CD4-positive, alpha-beta T cell treated with Interleukin-6 for 4 hours (primary cell): ENCODE data around the gene C1QA.

Experiments used
- DNase-seq: peaks from one replicate; pipeline ENCODE4 v3.0.0-alpha.2; 2020; ENCODE audit warnings: mixed read lengths

The C1QA gene

DNA sequence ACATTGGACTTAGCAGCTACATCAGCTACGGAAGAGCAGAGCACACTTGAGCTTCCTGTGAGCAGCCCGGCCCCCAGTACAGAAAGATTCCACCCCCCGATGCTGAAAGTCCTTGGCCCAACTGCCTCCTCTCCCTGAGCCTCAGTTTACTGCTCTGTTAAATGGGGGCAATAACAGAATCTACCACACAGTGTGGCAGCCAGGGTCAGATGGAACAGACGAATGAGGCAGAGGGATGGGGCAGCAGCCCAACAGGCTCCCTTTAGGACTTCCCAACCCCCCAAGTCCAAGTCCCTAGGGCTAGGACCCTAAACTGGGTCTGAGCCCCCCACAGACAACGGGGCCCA is 22.9 kb upstream of the C1QA start:
- no peak for DNase-seq

DNA sequence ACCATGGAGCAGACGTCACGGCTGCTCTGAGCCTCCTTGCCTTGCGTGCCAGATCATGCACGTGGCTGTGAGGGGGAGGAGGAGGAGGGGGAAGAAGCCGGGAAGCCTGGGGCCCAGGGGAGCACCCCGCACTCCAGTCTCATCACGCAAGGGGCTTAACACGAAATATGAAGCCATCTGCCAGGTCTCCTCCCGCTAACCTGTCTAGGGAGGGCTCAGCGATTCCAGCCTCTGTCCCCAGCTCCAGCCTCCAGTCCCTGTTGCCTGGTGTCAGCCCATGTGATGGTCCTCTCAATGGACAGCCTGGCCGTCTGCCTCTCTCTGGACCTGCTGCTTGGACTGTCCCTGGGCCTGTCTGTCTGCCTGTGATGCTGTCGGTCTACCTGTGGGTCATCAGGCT is 22.5 kb upstream of the C1QA start:
- DNase-seq: no peak

DNA sequence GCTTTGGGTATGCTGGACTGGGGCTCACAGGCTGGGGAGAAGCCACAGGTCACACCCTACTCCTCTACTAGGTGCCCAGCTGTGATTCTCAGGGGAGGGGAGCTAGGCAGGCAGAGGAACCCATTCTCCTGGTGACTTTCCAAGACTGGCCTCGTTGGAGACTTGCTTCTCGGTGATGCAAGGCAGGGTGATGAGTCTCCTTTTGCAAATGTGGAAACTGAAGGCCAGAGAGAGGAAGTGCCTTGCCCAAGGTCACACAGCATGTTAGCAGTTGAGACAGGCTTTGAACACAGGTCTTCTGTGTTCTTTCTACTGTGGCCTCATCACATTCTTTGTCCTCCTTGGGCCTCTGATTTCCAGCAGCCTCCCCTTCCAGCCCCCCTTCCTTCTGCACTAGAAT is 20.5 kb upstream of the C1QA start:
- DNase-seq: no peak

DNA sequence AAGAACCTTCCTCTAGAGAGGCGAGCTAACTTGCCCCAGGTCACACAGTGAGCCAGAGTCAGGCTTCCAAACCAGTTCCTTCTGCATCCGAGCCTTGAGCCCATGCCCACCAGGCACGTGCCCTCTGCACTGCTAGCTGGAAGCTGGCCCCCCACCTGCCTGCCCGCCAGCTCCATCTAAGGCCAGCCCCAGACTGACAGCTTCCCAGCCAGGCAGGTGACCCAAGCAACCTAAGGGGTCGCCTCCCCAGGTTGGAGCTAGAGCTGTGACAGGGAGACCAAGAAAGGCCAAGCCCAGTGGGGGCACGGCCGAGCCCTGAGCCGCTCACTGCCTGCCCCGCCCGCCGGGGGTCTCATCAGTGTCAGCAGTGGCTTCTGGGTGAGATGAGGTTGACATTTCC is 19.9 kb upstream of the C1QA start:
- no peak for DNase-seq

DNA sequence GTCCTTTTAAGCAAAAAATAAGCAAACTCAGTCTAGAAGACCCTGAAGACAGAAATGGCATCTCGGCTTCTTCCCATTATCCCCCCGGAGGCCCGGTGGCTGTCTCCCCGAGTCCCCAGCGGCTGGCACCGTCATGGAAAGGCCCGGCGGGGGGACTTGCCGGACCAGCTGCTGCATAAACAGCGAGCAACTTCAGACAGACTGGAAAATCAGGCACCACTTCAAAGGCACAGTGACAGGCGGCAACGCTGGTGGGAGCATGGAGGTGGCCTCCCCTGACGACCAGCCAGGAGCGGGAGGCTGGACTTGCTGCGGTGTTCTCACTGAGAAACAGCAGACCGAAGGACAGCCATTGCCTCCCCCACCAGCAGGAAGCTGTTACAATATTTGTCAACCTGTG is 18.4 kb upstream of the C1QA start:
- no peak for DNase-seq

DNA sequence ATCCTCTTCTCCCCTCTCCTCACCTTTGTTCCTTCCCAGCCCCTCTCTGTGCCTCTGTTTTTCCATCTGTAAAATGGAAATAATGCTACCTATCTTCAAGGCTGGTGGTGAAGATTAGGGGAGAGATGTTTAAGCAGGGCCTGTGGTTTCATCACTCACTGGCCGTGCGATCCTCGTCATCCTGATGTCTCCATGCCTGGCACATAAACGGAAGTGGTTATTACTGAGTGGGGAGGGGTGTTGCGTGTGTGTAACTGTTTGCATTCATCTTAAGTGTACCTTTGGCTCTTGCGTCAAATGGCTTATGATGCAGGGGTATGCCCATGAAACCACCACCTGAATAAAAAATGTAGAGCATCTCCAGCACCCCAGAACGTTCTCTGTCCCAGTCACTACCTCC is 17.2 kb upstream of the C1QA start:
- no peak for DNase-seq

DNA sequence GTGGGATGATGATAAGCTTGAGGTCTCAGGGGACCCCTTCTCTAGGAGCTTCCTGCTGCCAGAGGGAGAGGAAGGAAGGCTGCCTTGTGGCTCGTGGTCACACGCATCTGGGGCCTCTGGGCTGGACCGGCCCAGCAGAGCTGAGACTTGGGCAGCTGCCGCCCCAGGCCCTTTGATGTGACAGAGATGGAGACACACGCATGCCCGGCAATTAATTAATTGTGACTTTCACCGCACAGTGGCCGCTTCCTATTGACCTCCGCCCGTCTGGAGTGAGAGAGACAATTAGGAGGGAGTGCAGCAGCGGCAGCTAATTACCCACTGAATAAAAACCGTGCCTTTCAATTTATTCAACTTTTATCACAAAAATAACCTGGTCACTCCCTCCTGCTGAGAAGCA is 16.6 kb upstream of the C1QA start:
- no peak for DNase-seq

DNA sequence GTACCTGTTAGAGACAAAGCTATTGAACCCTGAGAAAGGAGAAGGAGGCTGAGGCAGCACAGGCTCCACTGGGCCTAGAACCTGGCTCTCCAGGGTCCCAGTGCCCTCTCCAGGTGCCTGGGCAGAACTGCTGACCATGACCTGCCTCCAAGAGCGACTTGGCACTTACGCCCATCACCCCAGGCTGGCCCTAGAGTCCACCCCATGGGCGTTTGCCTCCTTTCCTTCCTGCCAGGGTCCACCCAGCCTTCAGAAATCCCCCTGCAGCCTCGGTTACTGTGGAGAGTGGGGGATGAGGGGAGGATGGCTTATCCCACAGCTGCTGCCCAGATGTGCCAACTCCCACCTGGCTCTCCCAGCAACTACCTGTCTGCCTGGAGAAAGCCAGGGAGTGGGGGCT is 14.7 kb upstream of the C1QA start:
- no peak for DNase-seq

DNA sequence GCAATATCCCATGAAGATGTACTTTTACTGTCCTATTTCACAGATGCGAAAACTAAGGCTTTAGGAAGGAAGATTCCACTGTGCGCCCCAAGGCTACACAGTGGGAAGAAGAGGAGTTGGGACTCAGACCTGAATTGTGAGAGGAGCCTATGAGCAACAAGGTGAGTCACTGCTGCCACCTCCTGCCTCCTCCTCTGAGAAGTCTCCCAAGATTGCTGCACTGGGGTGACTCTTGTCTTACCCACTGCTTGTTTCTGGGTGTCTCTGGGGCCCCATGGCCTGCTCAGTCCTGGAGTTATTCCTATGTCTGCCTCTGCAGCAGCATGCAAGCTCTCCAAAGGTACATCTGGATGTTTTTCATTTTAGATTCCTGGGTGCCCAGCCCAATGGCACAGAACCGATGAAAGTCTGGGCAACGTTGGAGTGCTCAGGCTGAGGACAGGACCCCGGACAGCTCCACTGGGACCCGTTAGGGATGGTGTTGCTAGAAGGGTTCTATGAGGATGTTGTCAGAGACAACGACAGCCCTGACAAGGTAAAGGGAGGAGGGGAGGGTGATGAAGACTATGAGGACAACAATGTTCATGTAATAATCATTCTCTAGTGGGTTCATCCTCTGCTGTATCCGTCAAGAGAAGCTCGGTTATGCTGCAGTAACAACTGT is 11.0 kb upstream of the C1QA start:
- no peak for DNase-seq

DNA sequence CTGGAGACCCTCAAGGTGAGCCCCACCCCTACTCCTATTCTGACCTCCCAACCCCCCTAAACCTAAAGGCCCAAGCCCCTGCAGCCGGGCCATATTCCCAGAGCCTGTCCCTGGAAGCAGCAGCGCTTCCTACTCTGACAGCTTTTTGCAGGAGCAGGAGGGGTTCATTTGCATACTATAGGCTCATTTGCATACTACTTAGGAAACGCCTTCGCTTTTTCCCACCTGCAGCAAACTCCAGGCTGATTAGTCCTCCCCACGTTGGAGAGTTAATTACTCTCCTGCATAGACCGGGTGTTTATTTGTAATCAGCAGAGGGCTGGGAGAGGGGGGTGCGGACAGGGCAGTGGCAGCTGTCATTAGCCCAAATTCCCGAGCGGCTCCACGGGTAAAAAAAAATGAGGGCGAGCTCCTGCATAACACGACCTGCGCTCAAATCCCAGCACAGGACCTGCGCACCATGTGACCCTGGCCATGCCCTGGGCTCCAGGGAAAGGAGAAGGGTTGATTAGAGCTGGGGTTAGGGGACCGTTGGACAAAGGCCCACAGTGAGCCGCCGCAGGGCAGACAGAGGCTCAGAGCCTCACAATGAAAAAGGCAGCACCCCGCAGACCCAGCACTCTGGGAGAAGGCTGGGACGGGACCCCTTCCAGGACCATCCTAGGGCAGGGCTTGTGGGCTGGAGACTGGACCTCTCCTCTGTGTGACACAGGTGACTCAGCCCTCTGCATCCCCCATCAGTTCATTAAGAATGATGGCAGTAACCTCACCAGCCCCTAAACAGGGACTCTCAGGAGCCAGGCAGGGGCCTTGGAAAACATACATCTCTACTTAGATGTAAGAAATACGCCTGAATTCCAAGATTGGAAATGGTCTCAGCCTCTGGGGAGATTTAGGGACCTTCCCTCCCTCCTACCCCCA is 9.9 kb upstream of the C1QA start:
- DNase-seq: no peak

DNA sequence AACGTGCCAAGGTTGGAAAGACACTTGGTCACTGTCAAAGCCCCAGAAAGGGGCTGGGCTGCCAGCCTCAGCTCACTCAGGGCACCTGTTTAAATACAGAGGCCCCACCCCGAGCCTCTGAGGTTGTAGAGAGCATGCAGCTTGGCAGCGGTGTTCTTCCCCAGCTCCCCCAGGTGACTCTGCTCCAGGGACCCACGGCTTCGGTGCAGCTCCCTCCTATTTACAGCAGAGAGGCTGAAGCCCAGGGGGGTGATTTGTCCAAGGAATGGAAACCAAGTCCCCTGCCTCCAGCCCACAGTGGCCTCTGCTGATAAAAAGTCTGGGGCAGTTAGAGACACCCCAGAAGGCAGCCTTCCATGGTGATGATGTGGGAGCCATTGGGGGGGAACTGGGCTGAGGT is 9.1 kb upstream of the C1QA start:
- no peak for DNase-seq

DNA sequence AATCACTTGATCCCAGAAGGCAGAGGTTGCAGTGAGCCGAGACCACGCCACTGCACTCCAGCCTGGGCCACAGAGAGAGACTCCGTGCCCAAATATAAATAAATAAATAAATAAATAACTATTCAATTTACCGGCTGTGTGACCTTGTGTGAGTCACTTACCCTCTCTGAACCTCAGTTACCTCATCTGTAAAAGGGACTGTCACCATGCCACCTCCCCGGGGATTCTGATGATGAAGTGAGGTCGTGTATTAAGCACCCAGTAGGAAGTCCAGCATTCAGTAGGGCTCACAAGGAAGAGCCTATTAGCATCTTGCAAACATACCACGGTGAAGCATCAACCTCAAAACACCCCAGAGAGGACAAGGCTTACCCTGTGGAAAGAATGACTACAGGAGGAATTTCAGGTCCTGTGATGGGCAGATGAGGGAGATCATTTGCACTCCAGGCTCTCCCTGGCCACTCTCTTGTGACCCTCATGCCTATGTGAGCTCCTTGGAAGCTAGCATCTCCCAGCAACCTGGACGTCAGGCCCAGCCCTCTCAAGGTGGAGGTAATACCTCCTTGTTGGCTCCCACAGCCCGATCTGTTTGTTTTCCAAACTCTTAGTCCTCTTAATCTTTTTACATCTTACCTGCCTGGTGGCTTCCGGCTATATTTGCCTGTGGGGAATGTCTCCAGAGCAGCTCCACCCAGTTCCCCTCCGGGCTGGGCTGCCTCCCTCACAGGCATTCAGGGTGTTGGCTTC is 7.6 kb upstream of the C1QA start:
- no peak for DNase-seq

DNA sequence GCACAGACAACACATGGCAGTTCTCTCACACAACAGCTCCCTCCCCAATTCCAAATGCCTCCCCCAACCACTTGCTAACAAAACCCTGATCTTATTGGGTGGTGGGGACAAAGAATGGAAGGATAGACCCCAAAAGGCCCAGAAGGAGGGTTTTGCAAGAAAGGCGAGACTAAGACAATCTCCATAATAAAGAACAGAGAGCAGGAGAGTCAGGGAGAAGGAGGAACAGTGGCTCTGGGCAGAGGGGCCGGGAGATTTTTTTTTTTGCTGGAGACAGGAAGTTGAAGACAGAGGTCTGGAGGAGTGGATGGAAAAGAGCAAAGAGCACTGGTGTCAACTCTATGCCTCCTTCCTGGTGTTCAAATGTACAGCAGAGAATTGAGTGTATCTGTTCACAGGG is 6.5 kb upstream of the C1QA start:
- no peak for DNase-seq

DNA sequence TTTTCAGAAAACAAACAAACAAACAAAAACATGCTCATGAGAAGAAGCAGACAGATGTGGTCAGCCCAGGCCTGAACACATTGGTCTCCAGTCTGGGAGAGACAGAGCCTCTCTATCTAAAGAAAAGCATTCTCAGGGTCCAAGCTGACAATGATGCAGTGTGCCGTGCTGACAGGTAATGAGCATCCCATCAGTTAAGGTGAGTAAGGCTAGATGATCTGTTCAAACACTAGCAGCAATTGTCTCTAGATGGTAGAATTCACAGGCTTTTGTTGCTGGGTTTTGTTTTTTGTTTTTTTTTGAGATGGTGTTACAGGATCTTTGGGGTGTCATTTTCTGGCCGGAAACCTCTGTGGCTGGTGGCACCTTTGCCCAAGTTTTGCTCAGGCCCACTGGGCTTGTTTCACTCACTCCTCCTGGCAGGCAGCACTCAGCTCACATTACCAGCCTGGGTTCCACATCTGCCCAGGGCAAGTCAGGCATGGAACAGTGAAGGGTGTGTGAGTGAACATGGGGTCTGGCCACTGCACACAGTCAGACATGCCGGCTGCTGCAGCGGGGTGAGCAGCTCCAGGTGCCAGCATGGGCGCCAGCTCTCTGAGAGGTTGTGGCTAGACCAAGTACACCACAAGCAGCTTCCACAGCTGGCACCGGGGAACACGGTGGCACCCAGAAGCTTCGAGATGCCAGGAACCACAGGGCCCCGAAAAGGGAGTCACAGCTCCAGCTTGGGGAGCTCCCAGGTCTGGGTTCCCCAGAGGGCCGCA is 2.5 kb upstream of the C1QA start:
- no peak for DNase-seq

DNA sequence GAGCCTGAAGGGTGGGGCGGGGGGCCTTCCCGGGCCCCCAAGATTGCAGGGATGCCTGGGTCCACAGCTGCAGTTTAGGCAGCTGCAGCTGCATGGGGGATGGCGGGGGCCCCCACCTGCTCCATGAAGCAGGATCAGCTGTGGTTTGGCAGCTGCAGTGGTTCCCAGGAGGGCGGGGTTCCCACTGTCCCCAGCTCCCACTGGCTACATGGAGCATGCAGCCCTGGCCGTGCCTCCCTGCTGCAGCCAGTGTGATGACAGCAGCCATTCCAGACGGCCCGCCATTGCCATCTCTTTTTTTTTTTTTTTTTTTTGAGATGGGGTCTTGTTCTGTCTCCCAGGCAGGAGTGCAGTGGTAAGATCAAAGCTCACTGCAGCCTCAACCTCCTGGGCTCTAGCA is 992 bp upstream of the C1QA start:
- no peak for DNase-seq

DNA sequence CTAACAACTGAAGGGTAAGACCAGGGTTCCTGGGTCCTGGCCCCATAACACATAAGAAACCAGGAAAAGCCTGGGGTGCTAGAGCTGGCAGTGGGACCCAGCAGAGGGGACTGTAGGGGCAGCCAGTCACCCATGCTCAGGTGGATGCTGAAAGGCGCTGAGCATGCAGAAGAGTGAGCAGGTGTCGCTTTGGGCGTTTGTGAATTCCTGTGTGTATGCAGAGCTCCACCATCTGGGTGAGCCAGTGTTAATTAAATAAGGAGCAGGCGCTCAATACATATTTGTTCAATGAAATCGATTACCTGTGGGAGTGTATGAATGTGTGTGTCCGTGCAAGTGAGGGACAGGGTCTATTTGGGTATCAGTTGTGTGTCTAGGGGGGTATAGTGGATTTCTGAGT is 499 bp downstream of the C1QA start:
- DNase-seq: no peak

DNA sequence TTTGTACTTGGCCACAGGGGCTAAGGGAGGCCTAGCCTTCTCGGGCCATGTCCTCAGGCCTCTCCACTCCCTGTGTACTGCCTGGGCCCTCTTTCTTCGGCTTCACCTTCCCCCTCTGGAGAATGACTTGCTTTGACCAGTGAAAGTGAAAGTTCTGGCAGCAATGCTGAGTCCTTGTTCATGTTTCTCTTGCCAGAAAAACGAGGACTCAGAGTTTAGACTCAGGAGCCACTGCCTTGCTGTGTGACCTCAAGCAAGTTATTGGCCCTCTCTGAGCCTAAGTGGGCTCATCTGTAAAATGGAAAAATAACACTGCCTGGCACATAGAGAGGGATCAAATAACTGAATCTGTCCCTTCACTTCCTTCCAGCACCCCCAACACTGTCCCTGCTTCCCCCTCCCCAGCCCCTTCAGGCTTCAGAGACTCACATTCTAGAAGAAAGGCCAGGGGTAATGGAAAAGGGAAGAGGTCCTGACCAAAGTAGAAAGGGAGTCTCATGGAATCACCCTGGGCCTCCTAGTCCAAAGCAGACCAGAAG is 1.5 kb downstream of the C1QA start:
- no peak for DNase-seq

DNA sequence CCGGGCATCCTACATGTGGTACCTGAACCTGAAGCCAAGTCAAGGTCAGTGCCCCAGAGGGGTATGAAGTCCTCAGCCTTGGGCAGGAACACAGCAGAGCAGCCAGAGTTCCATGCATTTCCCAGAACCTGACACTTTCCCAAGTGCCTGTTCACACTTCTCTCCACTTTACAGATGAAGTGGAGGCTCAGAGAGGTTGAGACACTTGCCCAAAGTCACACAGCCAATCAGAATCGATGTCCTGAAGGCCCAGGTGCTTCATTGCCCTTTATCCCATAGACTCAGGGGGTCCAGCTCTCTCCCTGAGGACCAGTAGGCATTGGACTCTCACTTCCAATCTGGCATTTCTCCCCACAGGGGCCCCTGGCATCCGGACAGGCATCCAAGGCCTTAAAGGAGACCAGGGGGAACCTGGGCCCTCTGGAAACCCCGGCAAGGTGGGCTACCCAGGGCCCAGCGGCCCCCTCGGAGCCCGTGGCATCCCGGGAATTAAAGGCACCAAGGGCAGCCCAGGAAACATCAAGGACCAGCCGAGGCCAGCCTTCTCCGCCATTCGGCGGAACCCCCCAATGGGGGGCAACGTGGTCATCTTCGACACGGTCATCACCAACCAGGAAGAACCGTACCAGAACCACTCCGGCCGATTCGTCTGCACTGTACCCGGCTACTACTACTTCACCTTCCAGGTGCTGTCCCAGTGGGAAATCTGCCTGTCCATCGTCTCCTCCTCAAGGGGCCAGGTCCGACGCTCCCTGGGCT is 2.2 kb downstream of the C1QA start:
- no peak for DNase-seq

DNA sequence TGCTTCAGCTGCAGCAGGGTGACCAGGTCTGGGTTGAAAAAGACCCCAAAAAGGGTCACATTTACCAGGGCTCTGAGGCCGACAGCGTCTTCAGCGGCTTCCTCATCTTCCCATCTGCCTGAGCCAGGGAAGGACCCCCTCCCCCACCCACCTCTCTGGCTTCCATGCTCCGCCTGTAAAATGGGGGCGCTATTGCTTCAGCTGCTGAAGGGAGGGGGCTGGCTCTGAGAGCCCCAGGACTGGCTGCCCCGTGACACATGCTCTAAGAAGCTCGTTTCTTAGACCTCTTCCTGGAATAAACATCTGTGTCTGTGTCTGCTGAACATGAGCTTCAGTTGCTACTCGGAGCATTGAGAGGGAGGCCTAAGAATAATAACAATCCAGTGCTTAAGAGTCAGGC is 2.9 kb downstream of the C1QA start:
- DNase-seq: no peak

DNA sequence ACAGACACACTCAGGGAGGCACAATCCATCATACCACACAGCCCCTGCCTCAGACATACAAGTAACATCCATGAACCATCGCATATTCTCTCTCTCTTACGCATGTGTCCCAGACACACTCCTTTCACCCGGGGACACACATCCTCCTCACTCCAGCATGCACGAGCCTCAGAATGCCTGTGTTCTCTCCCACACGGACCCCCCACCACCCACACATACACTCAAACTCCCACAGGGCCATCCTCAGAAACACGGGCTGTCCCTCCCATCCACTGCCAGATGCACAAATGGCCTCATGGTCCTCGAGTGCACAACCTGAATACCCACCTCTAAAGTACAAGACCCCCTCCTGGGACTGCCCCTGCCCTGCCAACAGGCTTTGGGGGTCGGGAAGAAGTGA is 4.8 kb downstream of the C1QA start:
- DNase-seq: no peak

DNA sequence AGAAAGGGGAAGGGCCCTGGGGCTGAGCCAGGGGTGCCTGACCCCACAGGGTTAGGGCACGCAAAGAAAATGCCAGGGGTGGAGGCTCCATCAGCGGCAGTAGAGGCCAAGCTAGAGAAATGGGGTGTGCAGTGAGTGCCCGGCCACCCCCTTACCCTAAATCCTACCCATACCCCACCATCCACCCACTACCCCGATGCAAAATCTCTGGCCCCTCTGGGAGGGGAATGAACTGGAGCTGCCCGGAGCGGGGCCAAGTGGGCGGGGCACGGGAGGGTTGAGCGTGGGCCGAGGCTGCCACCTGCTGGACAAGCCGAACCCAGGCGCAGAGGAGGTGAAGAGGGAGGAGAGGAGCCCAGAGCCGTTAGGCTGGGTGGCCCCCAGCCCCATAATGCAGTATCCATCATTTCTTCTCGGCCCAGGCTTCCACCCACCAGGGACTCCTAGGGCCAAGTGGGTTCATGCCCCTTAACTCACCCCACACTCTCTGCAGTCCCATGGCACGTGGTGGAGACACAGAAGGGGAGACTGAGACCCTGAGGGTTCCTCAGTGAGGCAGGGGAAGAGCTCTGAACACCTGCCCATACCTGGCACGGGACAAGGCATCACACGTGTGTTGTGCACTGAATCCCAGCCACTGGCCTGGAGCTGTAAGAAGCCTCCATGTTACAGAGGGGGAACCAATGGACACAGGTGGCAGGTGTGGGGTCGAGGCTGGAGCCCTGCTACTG is 5.6 kb downstream of the C1QA start:
- DNase-seq: peak; percentile 73
